ENCODE measurements around the gene PNPLA3. TPM values are rescaled to one million over a fixed set of nuclear protein-coding genes. Genes with fewer than 3 reads are reported as not detected.

Gene PNPLA3
- polyA plus RNA-seq, 1 donor (not counting 4 experiments of a cell fraction or from before 2014, with no cell fraction given), result 12.0 TPM

- Histone ChIP-seq H2AFZ (ENCODE audit: control insufficient read depth, low read length) (no peak overlapping the region), H3K4me1 (ENCODE audit: control insufficient read depth, extremely low read depth, insufficient read depth, low read length) (no peaks in the 10 kb centered on the region), H3K36me3 (ENCODE audit: control insufficient read depth in 2 of 2, extremely low read depth in 1 of 2, insufficient read depth in 2 of 2, low read length in 2 of 2) (no peaks in the 10 kb centered on the region), H3K4me2 (ENCODE audit: control insufficient read depth, extremely low read depth, insufficient read depth, low read depth, low read length) (no peak overlapping the region), H3K9ac (ENCODE audit: control insufficient read depth, extremely low read depth, insufficient read depth, low read length) (no peak overlapping the region), H3K27me3 (ENCODE audit: control insufficient read depth, extremely low read depth, insufficient read depth, low read length) (peaks cover 4% of the 10 kb centered on the region), H3K9me3 (ENCODE audit: control insufficient read depth, low read depth, low read length) (no peaks in the 10 kb centered on the region), H3K27ac (ENCODE audit: control insufficient read depth, insufficient read depth, low read length) (no peak overlapping the region), H4K20me1 (ENCODE audit: control insufficient read depth, extremely low read depth, insufficient read depth, low read length) (no peaks in the 10 kb centered on the region), H3K79me2 (ENCODE audit: control insufficient read depth, insufficient read depth, low read length) (no peaks in the 10 kb centered on the region), H3K9me1 (ENCODE audit: control insufficient read depth, extremely low read depth, insufficient read depth, low read length) (no peaks in the 10 kb centered on the region), H3K4me3 (ENCODE audit: control insufficient read depth in 2 of 3, extremely low read depth in 1 of 3, insufficient read depth in 2 of 3, low read depth in 1 of 3, low read length in 3 of 3) (no peak overlapping the region)
- dilution Hi-C loops (cut with MboI; ENCODE audit: extremely low pct_ligation_motif_present, low sequenced_read_pairs), result no loop called here
- no peak for TF ChIP-seq CTCF (optimal IDR thresholded peaks at IDR 0.05 in 1 of 3, IDR thresholded peaks at IDR 0.05 in 1 of 3, conservative IDR thresholded peaks at IDR 0.05 in 1 of 3; ENCODE audit: extremely low read depth in 1 of 3, insufficient read depth in 2 of 3, low read length in 3 of 3)
- no peak for TF ChIP-seq EZH2 (IDR thresholded peaks at IDR 0.05; ENCODE audit: low read length)
- FAIRE-seq (no peak), DNase-seq (ENCODE audit: low read depth, low spot score) (no peak)
These were observed 43.6 kb upstream of the PNPLA3 start for GRCh38 chr22:43879901-43880540.

- H3K4me2 ChIP-seq (ENCODE audit: control insufficient read depth, extremely low read depth, insufficient read depth, low read depth, low read length), result no peak overlapping the region
- dilution Hi-C loops (cut with MboI; ENCODE audit: extremely low pct_ligation_motif_present, low sequenced_read_pairs), result no loop called here
- no peak for DNase-seq (ENCODE audit: low read depth, low spot score)
These were observed 43.0 kb upstream of the PNPLA3 start for GRCh38 chr22:43880541-43880991.

More at GRCh38 chr22:43880541-43880991, 43.0 kb upstream of the PNPLA3 start:
- Histone ChIP-seq H3K36me3 (ENCODE audit: control insufficient read depth in 2 of 2, extremely low read depth in 1 of 2, insufficient read depth in 2 of 2, low read length in 2 of 2) (no peaks in the 10 kb centered on the region), H3K79me2 (ENCODE audit: control insufficient read depth, insufficient read depth, low read length) (no peaks in the 10 kb centered on the region), H3K4me3 (ENCODE audit: control insufficient read depth in 2 of 3, extremely low read depth in 1 of 3, insufficient read depth in 2 of 3, low read depth in 1 of 3, low read length in 3 of 3) (no peak overlapping the region), H3K27me3 (ENCODE audit: control insufficient read depth, extremely low read depth, insufficient read depth, low read length) (peaks cover 4% of the 10 kb centered on the region), H3K9ac (ENCODE audit: control insufficient read depth, extremely low read depth, insufficient read depth, low read length) (no peak overlapping the region), H3K9me1 (ENCODE audit: control insufficient read depth, extremely low read depth, insufficient read depth, low read length) (no peaks in the 10 kb centered on the region), H3K27ac (ENCODE audit: control insufficient read depth, insufficient read depth, low read length) (no peak overlapping the region), H3K9me3 (ENCODE audit: control insufficient read depth, low read depth, low read length) (no peaks in the 10 kb centered on the region), H3K4me1 (ENCODE audit: control insufficient read depth, extremely low read depth, insufficient read depth, low read length) (no peaks in the 10 kb centered on the region), H4K20me1 (ENCODE audit: control insufficient read depth, extremely low read depth, insufficient read depth, low read length) (no peaks in the 10 kb centered on the region), H2AFZ (ENCODE audit: control insufficient read depth, low read length) (no peak overlapping the region)
- FAIRE-seq, result no peak
- TF ChIP-seq EZH2 (IDR thresholded peaks at IDR 0.05; ENCODE audit: low read length) (no peak), CTCF (optimal IDR thresholded peaks at IDR 0.05 in 1 of 3, IDR thresholded peaks at IDR 0.05 in 1 of 3, conservative IDR thresholded peaks at IDR 0.05 in 1 of 3; ENCODE audit: extremely low read depth in 1 of 3, insufficient read depth in 2 of 3, low read length in 3 of 3) (no peak)

All from keratinocyte (primary cell).